Muscle layer of colon (tissue), 2 donors: Measurements from ENCODE around the gene SRM.
A peak's percentile ranks its signal among the peaks of the same experiment; 100 is the strongest.
"Not testable (repeated sequence)": the region's sequence is repeated elsewhere in the genome, so short reads cannot be mapped to it uniquely, and the experiment has no call there.

ENCODE experiments used
- H3K27ac ChIP-seq: one replicate; pipeline ENCODE4 v1.7.0; 2013; ENCODE audit warnings: low read depth, mild to moderate bottlenecking, low read length, moderate library complexity
- H3K27me3 ChIP-seq, 2 donors: one replicate each; pipeline ENCODE4 v1.7.0; 2013; ENCODE audit warnings: low read length in 2 of 2, mild to moderate bottlenecking in 2 of 2; ENCODE audit not compliant: insufficient read depth in 2 of 2, control insufficient read depth in 1 of 2
- H3K36me3 ChIP-seq: one replicate; pipeline ENCODE4 v1.7.0; 2013; ENCODE audit warnings: mild to moderate bottlenecking, low read length; ENCODE audit not compliant: insufficient read depth
- H3K4me1 ChIP-seq: one replicate; pipeline ENCODE4 v1.7.0; 2013; ENCODE audit warnings: mild to moderate bottlenecking, low read length; ENCODE audit not compliant: insufficient read depth
- H3K4me3 ChIP-seq, 2 donors: one replicate each; pipeline ENCODE4 v1.7.0; 2013; ENCODE audit warnings: low read length in 2 of 2, low read depth in 1 of 2, mild to moderate bottlenecking in 1 of 2, moderate library complexity in 1 of 2
- H3K9ac ChIP-seq: one replicate; pipeline ENCODE4 v1.7.0; 2013; ENCODE audit warnings: low read length
- H3K9me3 ChIP-seq: one replicate; pipeline ENCODE4 v1.7.0; 2013; ENCODE audit warnings: mild to moderate bottlenecking, low read length
- donor health status: abdominal sarcoma.
- donor health status: Adenocarcinoma of cecum.

SRM gene

GRCh38 chr1:11026052-11026451, 33.8 kb downstream of the SRM start:
- H3K36me3 ChIP-seq, result peaks cover 55% of the 10 kb centered on the region
- no peaks in the 10 kb centered on the region for H3K27me3 ChIP-seq
- H3K4me1 ChIP-seq, result no peaks in the 10 kb centered on the region
- no peaks in the 10 kb centered on the region for H3K9me3 ChIP-seq
- H3K4me3 ChIP-seq, result no peak overlapping the region
- H3K9ac ChIP-seq, result no peak overlapping the region
- H3K27ac ChIP-seq, result no peak overlapping the region

DNA sequence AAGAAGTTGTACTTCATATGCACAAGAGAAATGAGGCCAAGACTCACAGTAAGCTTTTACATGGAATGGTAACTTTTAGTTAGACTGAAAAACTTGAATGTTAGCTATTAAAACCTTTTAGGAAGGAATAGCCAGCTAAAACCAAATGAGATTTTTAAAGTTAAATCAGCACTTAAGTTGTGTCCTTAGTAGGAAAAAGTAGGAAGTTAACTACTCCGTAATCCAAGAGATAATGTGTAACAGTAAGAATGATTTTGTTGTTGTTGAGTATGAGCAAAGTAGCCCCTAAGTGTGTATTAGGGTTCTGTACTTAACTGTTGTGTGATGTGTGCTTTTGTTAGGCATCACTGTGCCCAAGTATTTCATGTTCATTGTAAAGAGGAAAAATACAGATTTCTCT, 34.2 kb downstream of the SRM start:
- no peak overlapping the region for H3K27ac ChIP-seq
- H3K4me3 ChIP-seq, result no peak overlapping the region
- H3K4me1 ChIP-seq, result no peaks in the 10 kb centered on the region
- H3K9me3 ChIP-seq, result no peaks in the 10 kb centered on the region
- no peaks in the 10 kb centered on the region for H3K27me3 ChIP-seq
- no peak overlapping the region for H3K9ac ChIP-seq
- peaks cover 59% of the 10 kb centered on the region for H3K36me3 ChIP-seq

DNA sequence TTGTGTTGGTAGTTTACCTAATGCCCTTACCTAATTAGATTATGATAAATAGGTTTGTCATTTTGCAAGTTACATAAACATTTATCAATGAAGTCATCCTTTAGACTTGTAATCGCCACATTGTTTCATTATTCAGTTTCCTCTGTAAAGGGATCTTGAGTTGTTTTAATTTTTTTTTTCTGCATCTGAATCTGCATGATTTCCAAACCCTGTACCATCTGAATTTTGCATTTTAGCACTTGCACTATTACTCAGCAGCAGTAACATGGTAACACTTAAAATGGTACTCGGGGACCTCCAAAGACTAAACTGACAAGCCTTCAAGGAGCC, 35.0 kb downstream of the SRM start:
- no peak overlapping the region for H3K4me3 ChIP-seq
- no peaks in the 10 kb centered on the region for H3K27me3 ChIP-seq
- H3K27ac ChIP-seq, result no peak overlapping the region
- no peaks in the 10 kb centered on the region for H3K4me1 ChIP-seq
- no peaks in the 10 kb centered on the region for H3K9me3 ChIP-seq
- H3K36me3 ChIP-seq, result peaks cover 59% of the 10 kb centered on the region
- no peak overlapping the region for H3K9ac ChIP-seq

DNA sequence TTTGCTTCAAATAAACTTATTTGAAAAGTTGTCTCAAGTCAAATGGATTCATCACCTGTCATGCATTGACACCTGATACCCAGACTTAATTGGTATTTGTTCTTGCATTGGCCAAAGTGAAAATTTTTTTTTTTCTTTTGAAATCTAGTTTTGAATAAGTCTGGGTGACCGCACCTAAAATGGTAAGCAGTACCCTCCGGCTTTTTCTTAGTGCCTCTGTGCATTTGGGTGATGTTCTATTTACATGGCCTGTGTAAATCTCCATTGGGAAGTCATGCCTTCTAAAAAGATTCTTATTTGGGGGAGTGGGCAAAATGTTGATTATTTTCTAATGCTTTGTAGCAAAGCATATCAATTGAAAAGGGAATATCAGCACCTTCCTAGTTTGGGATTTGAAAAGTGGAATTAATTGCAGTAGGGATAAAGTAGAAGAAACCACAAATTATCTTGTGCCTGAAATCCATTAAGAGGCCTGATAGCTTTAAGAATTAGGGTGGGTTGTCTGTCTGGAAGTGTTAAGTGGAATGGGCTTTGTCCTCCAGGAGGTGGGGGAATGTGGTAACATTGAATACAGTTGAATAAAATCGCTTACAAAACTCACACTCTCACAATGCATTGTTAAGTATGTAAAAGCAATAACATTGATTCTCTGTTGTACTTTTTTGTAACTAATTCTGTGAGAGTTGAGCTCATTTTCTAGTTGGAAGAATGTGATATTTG, 35.5 kb downstream of the SRM start:
- H3K4me3 ChIP-seq, result no peak overlapping the region
- no peaks in the 10 kb centered on the region for H3K27me3 ChIP-seq
- H3K36me3 ChIP-seq, result peaks cover 59% of the 10 kb centered on the region
- no peak overlapping the region for H3K27ac ChIP-seq
- H3K9ac ChIP-seq, result no peak overlapping the region
- no peaks in the 10 kb centered on the region for H3K4me1 ChIP-seq
- no peaks in the 10 kb centered on the region for H3K9me3 ChIP-seq

- Histone ChIP-seq H3K9ac (no peak overlapping the region), H3K4me3 (no peak overlapping the region), H3K27ac (no peak overlapping the region), H3K36me3 (peaks cover 69% of the 10 kb centered on the region), H3K27me3 (no peaks in the 10 kb centered on the region), H3K9me3 (no peaks in the 10 kb centered on the region), H3K4me1 (no peaks in the 10 kb centered on the region)
These were observed 36.6 kb downstream of the SRM start for GRCh38 chr1:11023201-11023600.

GRCh38 chr1:11019971-11020370, 39.8 kb downstream of the SRM start:
- Histone ChIP-seq H3K9me3 (no peaks in the 10 kb centered on the region), H3K9ac (no peak overlapping the region), H3K36me3 (peaks cover 77% of the 10 kb centered on the region), H3K27ac (no peak overlapping the region), H3K27me3 (no peaks in the 10 kb centered on the region), H3K4me3 (no peak overlapping the region), H3K4me1 (peaks cover under 1% of the 10 kb centered on the region)

GRCh38 chr1:11019358-11019757, 40.5 kb downstream of the SRM start:
- H3K4me3 ChIP-seq, H3K27me3 ChIP-seq, H3K27ac ChIP-seq, H3K4me1 ChIP-seq, H3K9ac ChIP-seq, H3K9me3 ChIP-seq: not testable (repeated sequence)
- H3K36me3 ChIP-seq, result peaks cover 77% of the 10 kb centered on the region

DNA sequence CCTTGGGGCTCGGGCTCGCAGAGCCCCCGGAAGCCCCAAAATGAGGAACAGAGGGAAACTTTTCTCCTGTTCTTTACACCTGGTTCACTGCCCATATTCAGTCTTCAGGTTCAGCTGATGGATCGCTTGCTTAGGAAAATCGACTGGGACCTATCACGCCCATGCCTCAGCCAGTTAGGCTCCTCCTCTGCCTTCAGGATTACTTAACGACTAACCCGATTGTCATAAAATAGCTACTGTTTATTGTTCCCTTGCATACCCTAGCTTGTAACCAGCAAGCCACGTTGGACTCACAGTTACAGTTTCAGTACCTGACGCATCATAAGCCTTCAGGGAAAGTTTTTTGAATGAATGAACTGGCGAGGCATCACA, 46.7 kb downstream of the SRM start:
- Histone ChIP-seq H3K27me3 (no peaks in the 10 kb centered on the region), H3K9me3 (no peaks in the 10 kb centered on the region), H3K36me3 (peaks cover 35% of the 10 kb centered on the region), H3K4me1 (peaks cover 19% of the 10 kb centered on the region), H3K27ac (peak overlapping the region; percentile 98), H3K9ac (peak overlapping the region; percentile 99), H3K4me3 (peak overlapping the region; percentile 43 to 100)

DNA sequence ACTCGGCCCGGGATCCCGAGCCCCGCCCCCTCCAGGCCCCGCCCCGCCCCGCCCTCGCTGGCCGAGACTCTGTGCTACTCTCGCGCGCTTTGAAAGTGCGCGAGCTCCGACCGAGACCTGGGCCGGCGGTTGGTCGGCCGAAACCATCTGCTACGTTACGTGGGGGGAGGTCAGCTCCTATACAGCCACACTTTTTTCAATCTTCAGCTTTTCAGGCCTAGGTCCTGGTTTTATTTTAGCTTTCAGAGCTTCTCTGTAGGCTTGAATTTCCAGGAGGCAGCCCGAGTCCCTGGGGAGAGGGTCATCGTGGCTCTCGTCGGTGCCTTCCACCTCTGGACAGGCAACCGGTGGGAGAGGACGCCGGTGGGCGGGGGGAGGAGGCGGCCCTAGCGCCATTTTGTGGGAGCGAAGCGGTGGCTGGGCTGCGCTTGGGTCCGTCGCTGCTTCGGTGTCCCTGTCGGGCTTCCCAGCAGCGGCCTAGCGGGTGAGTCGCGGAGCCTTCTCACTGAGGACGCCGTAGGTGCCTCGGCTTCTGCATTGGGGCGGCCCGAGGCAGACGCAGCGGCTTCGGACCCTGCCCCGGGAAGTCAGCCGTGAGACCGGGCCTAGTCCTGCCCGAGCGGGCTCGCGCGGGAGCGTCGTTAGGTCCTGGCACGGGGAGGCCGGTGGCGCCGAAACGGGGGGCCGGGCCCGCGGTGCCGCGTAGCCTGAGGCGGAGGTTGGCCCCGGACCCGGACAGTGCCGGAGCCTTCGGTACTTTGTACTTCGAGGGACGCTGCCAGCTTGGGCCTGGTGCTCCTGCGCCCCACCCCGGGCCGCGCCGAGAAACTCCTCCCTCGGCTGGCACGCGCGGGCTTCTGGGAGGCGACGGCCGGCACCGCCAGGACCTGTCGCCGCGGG, 47.3 kb downstream of the SRM start, which contains the start of gene TARDBP:
Gene TARDBP, plus strand, starts transcription at position 395 of the 900 bp plus-strand sequence. CDS start 1,074 bp downstream, outside the sequence.
- H3K27ac ChIP-seq, result peak within 1 kb of the TSS; percentile 98
- peaks cover 19% of the 10 kb centered on the region for H3K4me1 ChIP-seq
- H3K9ac ChIP-seq, result peak within 1 kb of the TSS; percentile 99
- H3K9me3 ChIP-seq, result no peaks in the 10 kb centered on the region
- H3K4me3 ChIP-seq, result peak within 1 kb of the TSS; percentile 55 to 100
- H3K36me3 ChIP-seq, result peaks cover 33% of the 10 kb centered on the region
- H3K27me3 ChIP-seq, result no peaks in the 10 kb centered on the region
